HG02798 (cell line): Measurements from ENCODE around the gene OSTF1.

Source experiments
- ATAC-seq: cut with Tn5 transposase; IDR thresholded peaks from one replicate; pipeline ENCODE4 v1.9.1; 2021; ENCODE audit warnings: mild to moderate bottlenecking; ENCODE audit not compliant: unreplicated experiment, poor library complexity

Gene OSTF1

GRCh38 chr9:75152416-75152815 is 64.1 kb downstream of the OSTF1 start:
- no peak for ATAC-seq

GRCh38 chr9:75156858-75157257 is 68.5 kb downstream of the OSTF1 start:
- ATAC-seq, result no peak

- no peak for ATAC-seq
Observed at GRCh38 chr9:75161116-75161857, 73.0 kb downstream of the OSTF1 start.

DNA sequence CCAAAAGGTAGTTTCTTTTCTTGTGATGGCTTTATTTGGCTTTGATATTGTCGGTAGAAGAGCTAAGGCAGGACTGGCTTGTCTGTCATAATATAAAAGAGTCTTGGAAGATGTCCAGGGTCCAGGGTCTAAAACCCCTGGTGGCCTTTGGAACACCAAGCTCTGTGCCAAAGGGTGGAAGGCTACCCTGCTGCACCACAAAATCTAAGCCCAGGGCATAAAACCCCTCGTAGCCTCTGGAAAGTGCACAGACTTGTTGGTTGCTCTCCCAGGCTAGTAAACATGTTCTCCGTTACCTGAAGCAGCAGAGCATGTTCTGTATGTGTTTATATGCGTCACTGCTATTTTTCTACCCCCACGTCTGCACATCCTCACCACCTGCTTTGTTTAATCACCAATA is 75.5 kb downstream of the OSTF1 start:
- ATAC-seq, result no peak

- ATAC-seq, result no peak
Observed at GRCh38 chr9:75164573-75164972, 76.3 kb downstream of the OSTF1 start.

DNA sequence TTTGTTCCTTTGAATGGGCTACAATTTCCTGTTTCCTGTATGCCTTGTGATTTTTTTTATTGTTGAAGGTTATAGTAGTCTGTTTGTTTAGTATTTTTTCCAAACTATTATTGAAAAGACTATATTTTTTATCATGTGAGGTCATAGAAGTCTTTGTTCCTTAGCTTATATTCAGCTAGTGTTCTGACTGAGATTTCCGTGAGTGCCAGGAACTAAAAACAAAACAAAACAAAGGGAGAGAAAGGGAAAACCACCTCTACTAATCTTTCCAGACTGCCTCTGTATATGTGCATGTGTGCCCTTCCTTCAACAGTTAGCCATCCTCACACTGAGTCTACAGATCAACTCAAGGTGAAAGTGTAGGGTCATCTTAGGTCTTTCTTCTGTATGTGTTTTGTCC is 79.0 kb downstream of the OSTF1 start:
- no peak for ATAC-seq

GRCh38 chr9:75168270-75169178 is 80.2 kb downstream of the OSTF1 start:
- ATAC-seq, result no peak

DNA sequence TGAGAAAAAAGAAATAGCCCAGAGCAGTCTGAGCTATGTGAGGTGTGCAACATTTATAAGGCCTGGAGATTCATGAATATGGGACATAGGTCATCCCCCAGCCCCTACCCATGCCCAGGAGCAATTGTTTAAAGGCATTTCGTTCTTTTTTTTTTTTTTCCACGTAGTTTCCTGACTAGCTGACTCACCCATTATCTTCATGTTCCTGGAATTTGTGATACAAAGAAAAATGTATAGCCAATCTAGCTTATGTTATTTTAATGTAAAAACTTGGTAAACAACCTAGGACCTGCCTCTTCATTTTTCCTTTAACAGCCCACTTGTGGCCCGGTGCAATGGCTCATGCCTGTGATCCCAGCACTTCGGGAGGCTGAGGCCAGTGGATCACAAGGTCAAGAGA is 81.3 kb downstream of the OSTF1 start:
- no peak for ATAC-seq

GRCh38 chr9:75170898-75171360 is 82.6 kb downstream of the OSTF1 start:
- ATAC-seq, result no peak

GRCh38 chr9:75175395-75175794 is 87.1 kb downstream of the OSTF1 start:
- ATAC-seq, result no peak

DNA sequence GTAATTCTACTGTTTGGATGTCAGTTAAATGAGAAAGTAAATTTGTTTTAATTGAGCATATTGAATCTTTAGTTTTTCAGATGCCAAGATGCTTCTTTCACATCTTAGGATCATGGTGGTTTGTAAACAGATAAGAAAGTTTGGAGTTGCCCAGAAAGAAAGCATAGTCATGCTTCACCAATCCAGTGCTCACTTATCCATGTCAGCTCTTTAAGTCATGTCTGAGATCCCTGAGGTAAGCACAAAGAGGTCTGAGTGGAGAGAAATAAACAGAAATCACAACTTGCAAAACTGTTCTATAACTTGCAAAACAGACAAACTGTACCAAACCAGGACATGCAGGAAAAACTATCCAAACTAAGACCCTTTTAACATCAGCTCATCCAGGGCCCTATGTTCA is 87.7 kb downstream of the OSTF1 start:
- ATAC-seq, result no peak

DNA sequence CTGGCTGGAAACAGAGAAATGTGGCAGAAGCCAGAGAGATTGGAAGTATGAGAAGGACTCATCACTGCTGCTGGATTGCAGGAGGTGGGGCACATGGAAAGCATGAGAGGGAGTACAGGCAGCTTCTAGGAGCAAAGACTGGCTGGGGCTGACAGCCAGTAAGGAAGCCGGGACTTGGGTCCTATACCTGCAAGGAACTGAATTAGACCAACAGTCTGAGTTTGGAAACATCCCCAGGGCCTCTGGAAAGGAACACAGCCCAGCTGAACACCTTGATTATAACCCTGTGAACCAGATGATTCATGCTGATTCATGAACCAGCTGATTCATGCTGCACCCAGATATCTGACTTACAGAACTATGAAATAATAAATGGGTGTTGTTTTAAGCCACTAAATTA is 93.4 kb downstream of the OSTF1 start:
- ATAC-seq, result no peak

- no peak for ATAC-seq
Observed at GRCh38 chr9:75183306-75183705, 95.0 kb downstream of the OSTF1 start.

DNA sequence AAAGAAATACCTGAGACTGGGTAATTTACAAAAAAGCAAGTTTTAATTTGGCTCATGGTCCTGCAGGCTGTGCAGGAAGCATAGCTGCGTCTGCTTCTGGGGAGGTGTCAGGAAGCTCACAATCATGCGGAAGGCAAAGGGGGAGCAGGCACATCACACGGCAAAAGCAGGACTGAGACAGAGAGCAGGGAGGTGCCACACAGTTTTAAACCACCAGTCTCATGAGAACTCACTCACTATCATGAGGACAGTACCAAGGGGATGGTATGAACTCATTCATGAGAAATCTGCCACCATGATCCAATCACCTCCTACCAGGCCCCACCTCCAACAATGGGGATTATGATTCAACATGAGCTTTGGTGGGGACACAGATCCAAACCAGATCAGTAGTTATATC is 96.2 kb downstream of the OSTF1 start:
- no peak for ATAC-seq

- peak; percentile 94 for ATAC-seq
Observed at GRCh38 chr9:75185585-75186170, 97.4 kb downstream of the OSTF1 start.

- peak; percentile 37 for ATAC-seq
Observed at GRCh38 chr9:75186767-75187380, 98.6 kb downstream of the OSTF1 start.

GRCh38 chr9:75188756-75189155 is 100.4 kb downstream of the OSTF1 start:
- ATAC-seq, result no peak

DNA sequence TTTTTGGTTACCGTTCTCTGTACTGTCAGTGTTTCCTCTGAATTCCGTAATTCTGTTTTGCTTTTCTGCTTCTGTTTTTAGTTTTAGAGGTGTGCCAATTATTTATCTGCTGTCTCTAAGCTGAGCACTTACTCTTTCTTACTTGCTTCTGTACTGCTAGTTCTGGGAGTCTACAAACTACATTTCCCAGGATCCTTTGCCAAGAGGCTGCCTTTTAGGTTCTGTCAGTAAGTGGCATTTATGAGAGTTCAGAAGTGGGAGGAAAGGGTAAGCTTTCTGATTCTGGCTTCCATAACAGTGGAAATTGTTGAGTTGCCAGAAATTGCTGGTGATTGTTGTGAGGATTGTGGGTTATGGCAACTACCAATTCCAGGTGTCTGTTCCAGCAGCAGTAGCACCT is 102.4 kb downstream of the OSTF1 start:
- no peak for ATAC-seq
